ENCODE measurements around the gene GRHPR. TPM values are rescaled to one million over a fixed set of nuclear protein-coding genes. Genes with fewer than 3 reads are reported as not detected.

Gene GRHPR
- polyA plus RNA-seq, 1 experiment = 227 TPM

DNA sequence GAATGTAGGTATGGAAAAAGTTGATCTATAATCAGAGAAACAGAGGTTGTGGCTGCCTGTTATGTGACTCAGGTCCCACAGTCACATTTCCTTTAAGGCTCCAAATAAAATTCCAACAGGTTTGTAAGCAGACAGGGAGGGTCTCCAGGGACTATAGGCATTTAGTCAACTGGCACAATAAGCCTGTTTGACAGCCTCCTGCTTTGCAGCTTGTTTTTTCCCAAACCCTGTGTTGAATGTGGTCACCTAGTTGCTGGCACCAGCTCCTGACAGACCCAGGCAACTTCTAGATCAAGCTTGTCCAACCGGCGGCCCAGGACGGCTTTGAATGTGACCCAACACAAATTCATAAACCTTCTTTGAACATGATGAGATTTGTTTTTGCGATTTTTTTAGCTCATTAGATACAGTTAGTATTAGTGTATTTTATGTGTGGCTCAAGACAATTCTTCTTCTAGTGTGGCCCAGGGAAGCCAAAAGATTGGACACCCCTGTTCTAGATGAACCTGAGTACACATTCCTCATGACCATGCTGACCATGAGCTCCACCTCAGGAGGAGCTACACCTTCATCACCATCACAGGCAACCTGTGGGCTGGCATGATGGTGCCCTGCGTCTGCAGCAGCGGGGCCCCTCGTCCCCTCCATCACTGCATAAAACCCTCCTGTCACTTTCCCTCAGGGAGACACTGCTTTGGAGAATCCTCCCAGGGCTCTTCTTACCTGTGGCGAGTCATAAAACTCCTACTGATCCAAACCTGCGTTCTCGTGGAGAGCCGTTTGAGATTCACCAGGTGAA is 15.7 kb upstream of the GRHPR start:
- ChIA-PET POLR2A (no interaction called here), CTCF (interaction anchor here (1.3 to 1.7 kb wide), 2 partner anchors 8 to 9 kb away, joined by 3 to 4 read pairs; no protein-coding TSS in a partner anchor)
- no peak for DNase-seq (ENCODE audit: low read depth)
- no peaks in the 10 kb centered on the region for H3K36me3 ChIP-seq (ENCODE audit: control insufficient read depth, insufficient read depth, low read length)
- H3K27me3 ChIP-seq (ENCODE audit: control insufficient read depth, insufficient read depth, low read length) = peaks cover 1% of the 10 kb centered on the region; the same call in 1 of the 2 replicates
- no peak overlapping the region for H3K4me3 ChIP-seq (ENCODE audit: low read depth, low read length)
- TF ChIP-seq CTCF (IDR thresholded peaks at IDR 0.05; ENCODE audit: insufficient read depth, low read depth, low read length) = no peak

- CTCF ChIA-PET = interaction anchor here (1.2 to 1.7 kb wide), 3 partner anchors 8 to 11 kb away, joined by 3 to 4 read pairs (median 3); no protein-coding TSS in a partner anchor
- no peak for DNase-seq (ENCODE audit: low read depth)
- H3K27me3 ChIP-seq (ENCODE audit: control insufficient read depth, insufficient read depth, low read length) = peaks cover 1% of the 10 kb centered on the region; the same call in 1 of the 2 replicates
- peak; percentile 15; the same call in 1 of the 2 replicates for TF ChIP-seq CTCF (IDR thresholded peaks at IDR 0.05; ENCODE audit: insufficient read depth, low read depth, low read length)
- no peak overlapping the region for H3K4me3 ChIP-seq (ENCODE audit: low read depth, low read length)
- H3K36me3 ChIP-seq (ENCODE audit: control insufficient read depth, insufficient read depth, low read length) = no peaks in the 10 kb centered on the region
- POLR2A ChIA-PET = no interaction called here
Measured at GRCh38 chr9:37407468-37407867, 15.0 kb upstream of the GRHPR start.

DNA sequence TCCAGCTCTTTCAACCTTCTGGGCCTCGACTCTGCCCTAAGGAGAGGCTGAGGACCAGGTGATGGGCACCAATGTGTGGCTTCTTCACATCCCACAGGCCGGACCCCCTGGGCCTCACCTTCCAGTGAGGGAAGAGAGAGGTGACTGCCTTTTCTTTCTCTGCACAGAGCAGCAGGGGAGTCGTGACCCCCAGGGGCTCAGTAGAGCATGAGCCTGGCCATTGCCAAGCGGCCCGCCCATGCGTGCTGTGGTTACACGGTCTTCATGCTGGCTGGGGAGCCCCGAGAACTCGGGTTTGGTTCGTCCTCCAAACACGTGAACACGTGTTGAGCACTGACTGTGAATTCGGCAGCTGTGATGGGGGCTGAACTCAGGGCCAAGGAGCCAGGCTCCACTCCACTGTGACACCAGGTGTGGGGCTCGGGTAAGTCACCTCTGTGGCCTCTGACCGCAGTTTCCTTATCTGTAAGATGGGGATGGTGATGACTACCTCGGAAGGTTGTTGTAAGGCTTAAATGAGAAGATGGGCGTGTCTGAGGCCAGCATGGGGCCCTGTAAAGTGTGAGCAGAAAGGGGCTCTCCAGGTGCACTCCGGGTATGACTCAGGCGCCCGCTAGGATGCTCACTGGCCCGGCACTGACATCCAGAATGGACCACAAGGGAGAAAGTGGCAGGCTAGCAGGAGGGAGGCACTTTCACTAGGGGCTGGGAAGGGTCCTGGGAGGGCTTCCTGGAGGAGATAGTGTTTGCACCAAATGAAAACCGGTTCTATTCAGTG is 13.4 kb upstream of the GRHPR start:
- Histone ChIP-seq H3K36me3 (ENCODE audit: control insufficient read depth, insufficient read depth, low read length) (no peaks in the 10 kb centered on the region), H3K4me3 (ENCODE audit: low read depth, low read length) (no peak overlapping the region), H3K27me3 (ENCODE audit: control insufficient read depth, insufficient read depth, low read length) (peaks cover 1% of the 10 kb centered on the region; the same call in 1 of the 2 replicates)
- no peak for DNase-seq (ENCODE audit: low read depth)
- TF ChIP-seq CTCF (IDR thresholded peaks at IDR 0.05; ENCODE audit: insufficient read depth, low read depth, low read length) = no peak
- CTCF ChIA-PET = interaction anchor here (1.6 to 4.7 kb wide), 2 partner anchors 413 to 536 kb away, joined by 3 to 25 read pairs; no protein-coding TSS in a partner anchor
- POLR2A ChIA-PET = no interaction called here

DNA sequence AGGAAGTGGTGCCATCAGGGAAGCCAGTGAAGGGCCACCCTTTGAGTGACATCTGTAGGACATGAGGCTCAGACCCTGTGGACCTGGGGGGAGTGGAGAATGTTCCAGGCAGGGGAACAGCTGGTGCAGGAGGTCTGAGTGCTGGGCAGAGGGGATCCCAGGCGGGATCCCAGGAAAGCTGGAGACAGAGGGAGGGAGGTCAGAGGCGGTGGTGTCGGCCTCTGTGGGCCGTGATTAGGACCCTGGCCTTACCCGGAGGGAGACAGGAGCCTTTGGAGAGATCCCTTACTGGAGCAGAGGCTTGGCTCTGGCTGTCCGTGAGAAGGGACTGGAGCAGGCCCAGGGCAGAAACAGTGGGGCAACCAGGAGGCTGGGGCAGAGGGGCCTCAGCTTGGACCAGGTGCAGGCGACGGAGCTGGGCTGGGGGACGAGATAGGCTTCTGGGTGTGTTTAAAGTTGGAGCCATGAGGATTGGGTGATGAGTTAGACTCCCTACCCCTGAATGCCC is 12.1 kb upstream of the GRHPR start:
- Histone ChIP-seq H3K36me3 (ENCODE audit: control insufficient read depth, insufficient read depth, low read length) (no peaks in the 10 kb centered on the region), H3K4me3 (ENCODE audit: low read depth, low read length) (no peak overlapping the region), H3K27me3 (ENCODE audit: control insufficient read depth, insufficient read depth, low read length) (peaks cover 1% of the 10 kb centered on the region; the same call in 1 of the 2 replicates)
- no peak for DNase-seq (ENCODE audit: low read depth)
- POLR2A ChIA-PET = no interaction called here
- TF ChIP-seq CTCF (IDR thresholded peaks at IDR 0.05; ENCODE audit: insufficient read depth, low read depth, low read length) = no peak
- CTCF ChIA-PET = interaction anchor here (0.6 to 4.7 kb wide), 3 partner anchors 414 to 537 kb away, joined by 3 to 25 read pairs (median 10); no protein-coding TSS in a partner anchor
